Breast epithelium (tissue), 4 donors: ENCODE measurements around the gene TMEM17. TPM values are rescaled to one million over a fixed set of nuclear protein-coding genes. Genes with fewer than 3 reads are reported as not detected.

Source experiments
- DNase-seq, 2 donors: peaks; one replicate each; pipeline ENCODE4 v3.0.0-alpha.2; 2019; ENCODE audit warnings: low spot score in 2 of 2
- H3K27ac ChIP-seq, 2 donors: fragments of 200-600 bp; sonication (generic) in 1 of 2; one replicate each; pipeline ENCODE4 v1.5.1; 2016 to 2019; ENCODE audit warnings: mild to moderate bottlenecking in 1 of 2
- H3K27me3 ChIP-seq, 2 donors: fragments of 200-600 bp; sonication (generic) in 1 of 2; one replicate each; pipeline versions ENCODE4 v1.5.1 to v1.6.0; 2017 to 2019; ENCODE audit warnings: control low read depth in 1 of 2, mild to moderate bottlenecking in 1 of 2
- H3K36me3 ChIP-seq: fragments of 200-600 bp; one replicate; pipeline ENCODE4 v1.5.1; 2019
- H3K4me1 ChIP-seq, 2 donors: fragments of 200-600 bp; sonication (generic); one replicate each; pipeline ENCODE4 v1.5.1; 2016 to 2019; ENCODE audit warnings: control low read depth in 1 of 2
- H3K4me3 ChIP-seq, 3 donors: fragments of 200-600 bp; sonication (generic); 1 replicate in 2 of 3; 2 replicates in 1 of 3; pipeline ENCODE4 v1.5.1; 2016 to 2019; ENCODE audit warnings: mild to moderate bottlenecking in 3 of 3, moderate library complexity in 2 of 3
- H3K9me3 ChIP-seq, 2 donors: fragments of 200-600 bp; sonication (generic) in 1 of 2; one replicate each; pipeline ENCODE4 v1.5.1; 2016 to 2019; ENCODE audit warnings: control low read depth in 1 of 2
- CTCF ChIP-seq, 3 donors: fragments of 450-650 bp; IDR thresholded peaks; one replicate each; pipeline ENCODE4 v1.5.1; 2016 to 2017; ENCODE audit warnings: antibody characterized with exemption in 3 of 3, mild to moderate bottlenecking in 3 of 3, moderate library complexity in 3 of 3
- POLR2A ChIP-seq: fragments of 450-650 bp; IDR thresholded peaks from one replicate; pipeline ENCODE4 v1.6.1; 2016; ENCODE audit warnings: antibody characterized with exemption, mild to moderate bottlenecking, moderate library complexity
- POLR2AphosphoS5 ChIP-seq, 3 donors: sonication (generic); formaldehyde crosslinking; IDR thresholded peaks; one replicate each; pipeline ENCODE4 v1.6.1; 2017; ENCODE audit warnings: antibody characterized with exemption in 3 of 3
- intact Hi-C: fragments of 100-400 bp; cut with DNase I; formaldehyde crosslinking; loops from one replicate; pipeline ENCODE4 v1.15.1; 2023; ENCODE audit warnings: low total_unique reads
- total RNA-seq, 3 donors: library from RNA; depleted of rRNA; stranded (reverse); fragments of >200 nt; gene quantifications; one replicate each; pipeline ENCODE4 v1.1.0, GENCODE V29; 2016

The TMEM17 gene
- total RNA-seq, 3 donors from 2014 or later, result 0.33 to 3.4 (median 2.3) TPM

- intact Hi-C loops, result no loop called here
- H3K4me3 ChIP-seq, result no peak overlapping the region
- H3K36me3 ChIP-seq, result no peaks in the 10 kb centered on the region
- peaks cover 5 to 7% of the 10 kb centered on the region in 2 donors for H3K4me1 ChIP-seq
- no peaks in the 10 kb centered on the region for H3K27me3 ChIP-seq
- H3K9me3 ChIP-seq, result no peaks in the 10 kb centered on the region
- no peak overlapping the region for H3K27ac ChIP-seq
- no peak for DNase-seq
- TF ChIP-seq POLR2A (no peak), POLR2AphosphoS5 (IDR thresholded peaks at IDR 0.05) (no peak)
Measured at GRCh38 chr2:62479917-62480316, 26.1 kb downstream of the TMEM17 start.

- no peak for DNase-seq
- Histone ChIP-seq H3K4me1 (peaks cover 5 to 7% of the 10 kb centered on the region in 2 donors), H3K27ac (peak overlapping the region; percentile 8 to 92), H3K9me3 (no peaks in the 10 kb centered on the region), H3K27me3 (no peaks in the 10 kb centered on the region), H3K36me3 (no peaks in the 10 kb centered on the region), H3K4me3 (no peak overlapping the region)
- TF ChIP-seq POLR2AphosphoS5 (IDR thresholded peaks at IDR 0.05) (peak in 1 of 3 donors; percentile 31), CTCF (IDR thresholded peaks at IDR 0.05) (no peak), POLR2A (no peak)
- intact Hi-C loops, result no loop called here
Measured at GRCh38 chr2:62478093-62478580, 27.9 kb downstream of the TMEM17 start.

GRCh38 chr2:62477573-62477972 lies 28.4 kb downstream of the TMEM17 start:
- TF ChIP-seq POLR2AphosphoS5 (IDR thresholded peaks at IDR 0.05) (no peak), CTCF (IDR thresholded peaks at IDR 0.05) (no peak), POLR2A (no peak)
- intact Hi-C loops, result no loop called here
- Histone ChIP-seq H3K4me1 (peaks cover 5 to 7% of the 10 kb centered on the region in 2 donors), H3K27ac (peak overlapping the region; percentile 8 to 92), H3K36me3 (no peaks in the 10 kb centered on the region), H3K27me3 (no peaks in the 10 kb centered on the region), H3K4me3 (no peak overlapping the region), H3K9me3 (no peaks in the 10 kb centered on the region)
- no peak for DNase-seq

- Histone ChIP-seq H3K4me1 (peaks cover 5 to 7% of the 10 kb centered on the region in 2 donors), H3K27ac (peak overlapping the region; percentile 11 to 79), H3K27me3 (no peaks in the 10 kb centered on the region), H3K9me3 (no peaks in the 10 kb centered on the region), H3K4me3 (peak overlapping the region; percentile 8 to 54 (median 35)), H3K36me3 (no peaks in the 10 kb centered on the region)
- no peak for DNase-seq
- TF ChIP-seq CTCF (IDR thresholded peaks at IDR 0.05) (no peak), POLR2A (no peak), POLR2AphosphoS5 (IDR thresholded peaks at IDR 0.05) (no peak)
- intact Hi-C loops, result no loop called here
Measured at GRCh38 chr2:62475172-62476011, 30.6 kb downstream of the TMEM17 start.

- Histone ChIP-seq H3K4me3 (peak overlapping the region in 1 of 3 donors; percentile 9), H3K27me3 (no peaks in the 10 kb centered on the region), H3K36me3 (no peaks in the 10 kb centered on the region), H3K27ac (peak overlapping the region in 1 of 2 donors; percentile 48), H3K4me1 (peaks cover 5 to 7% of the 10 kb centered on the region in 2 donors), H3K9me3 (no peaks in the 10 kb centered on the region)
- TF ChIP-seq POLR2AphosphoS5 (IDR thresholded peaks at IDR 0.05) (no peak), CTCF (IDR thresholded peaks at IDR 0.05) (no peak), POLR2A (no peak)
- no peak for DNase-seq
- intact Hi-C loops, result no loop called here
Measured at GRCh38 chr2:62474176-62474575, 31.8 kb downstream of the TMEM17 start.
